GM18511 (cell line): ENCODE results near the gene UAP1.

Experiments
- ATAC-seq: cut with Tn5 transposase; IDR thresholded peaks from one replicate; pipeline ENCODE4 v1.9.1; 2021; ENCODE audit warnings: mild to moderate bottlenecking, moderate library complexity; ENCODE audit not compliant: unreplicated experiment

UAP1 gene

DNA sequence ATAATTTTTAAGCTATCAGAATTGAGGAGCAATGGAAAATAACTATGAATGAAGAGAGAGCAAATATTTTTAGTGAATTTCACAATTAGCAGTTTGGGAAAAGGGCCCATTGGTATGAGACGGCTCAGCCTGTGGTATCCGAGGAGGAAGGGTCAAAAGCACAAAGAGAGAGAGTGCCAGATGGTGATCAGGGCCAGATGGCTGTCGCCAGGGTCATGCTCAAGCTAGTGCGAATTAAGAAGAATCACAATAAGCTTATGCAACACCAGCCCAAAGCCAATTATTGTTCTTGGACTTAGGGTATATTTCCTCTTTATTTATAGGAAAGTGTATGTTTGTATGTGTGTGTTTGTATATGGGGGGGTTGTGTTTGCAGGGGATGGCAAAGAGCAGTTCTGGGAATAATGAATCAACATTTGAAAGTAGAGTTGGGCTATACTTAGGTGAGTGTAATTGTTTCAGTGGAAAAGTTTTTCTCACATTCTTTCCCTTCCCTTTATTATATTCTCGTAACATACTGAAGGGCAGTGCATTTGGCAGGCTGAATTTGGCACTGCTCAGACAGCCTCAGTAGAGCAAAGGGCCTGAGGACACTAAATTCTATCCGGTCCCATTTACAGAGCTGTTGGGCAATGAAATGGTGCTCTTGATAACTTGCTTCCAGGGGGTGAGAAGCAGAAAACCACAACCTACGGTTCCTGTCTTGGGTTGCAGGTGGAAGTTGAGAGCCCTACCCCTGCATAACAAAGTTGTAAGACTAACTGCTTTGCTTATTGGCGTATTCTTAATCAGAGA lies 51.3 kb downstream of the UAP1 start:
- ATAC-seq: no peak

DNA sequence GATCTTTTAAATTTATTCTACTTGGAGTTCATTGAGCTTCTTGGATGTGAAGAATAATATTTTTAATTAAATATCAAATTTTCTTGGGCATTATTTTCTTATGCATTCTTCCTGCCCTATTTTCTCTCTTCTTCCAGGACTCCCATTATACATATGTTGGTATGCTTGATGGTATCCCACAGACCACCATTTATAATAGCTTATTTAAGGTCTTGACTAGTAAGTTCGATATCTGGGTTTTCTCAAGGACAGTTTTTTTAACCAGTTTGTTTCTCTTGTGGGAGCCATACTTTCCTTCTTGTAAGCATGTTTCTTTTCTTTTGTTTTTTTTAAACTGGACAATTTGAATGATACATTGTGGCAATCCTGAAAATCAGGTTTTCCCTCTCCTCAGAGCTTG lies 55.3 kb downstream of the UAP1 start:
- no peak for ATAC-seq

DNA sequence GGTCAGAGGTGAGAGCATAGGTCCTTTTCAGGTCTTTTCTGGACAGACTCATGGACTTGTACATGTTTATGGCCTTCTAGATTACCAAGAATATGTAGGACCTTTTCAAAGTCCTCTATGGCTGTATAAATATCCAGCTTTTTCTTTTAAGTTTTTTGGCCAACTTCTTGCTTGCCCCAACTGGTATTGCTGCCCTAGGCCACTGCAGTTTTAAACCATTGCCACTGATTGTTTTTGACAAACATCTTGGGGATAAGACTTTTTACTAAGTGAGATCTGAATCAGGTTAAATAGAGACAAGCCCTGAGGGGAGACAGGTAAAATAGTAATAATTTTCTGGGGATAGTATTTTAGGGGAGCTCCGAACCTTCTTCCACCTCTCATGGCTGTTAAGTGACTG lies 56.0 kb downstream of the UAP1 start:
- ATAC-seq: no peak

DNA sequence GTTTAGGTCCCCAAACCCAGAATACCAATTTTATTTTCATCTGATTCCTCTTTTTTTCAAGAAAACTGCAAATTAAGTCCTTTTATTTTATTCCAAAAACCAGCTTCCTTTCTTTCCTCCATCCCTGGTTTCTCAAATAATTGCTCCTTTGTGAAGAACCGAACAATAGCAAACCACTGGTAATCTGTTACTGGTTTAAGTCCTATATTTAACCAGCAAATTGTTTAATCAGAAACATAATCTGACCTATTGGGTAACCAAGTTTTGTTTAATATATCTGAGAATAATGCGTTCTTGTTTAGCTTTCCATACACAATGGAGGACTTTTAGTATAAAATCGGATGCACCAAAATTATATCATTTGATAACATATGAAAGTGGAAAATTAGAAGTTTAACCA lies 57.6 kb downstream of the UAP1 start:
- ATAC-seq: no peak

DNA sequence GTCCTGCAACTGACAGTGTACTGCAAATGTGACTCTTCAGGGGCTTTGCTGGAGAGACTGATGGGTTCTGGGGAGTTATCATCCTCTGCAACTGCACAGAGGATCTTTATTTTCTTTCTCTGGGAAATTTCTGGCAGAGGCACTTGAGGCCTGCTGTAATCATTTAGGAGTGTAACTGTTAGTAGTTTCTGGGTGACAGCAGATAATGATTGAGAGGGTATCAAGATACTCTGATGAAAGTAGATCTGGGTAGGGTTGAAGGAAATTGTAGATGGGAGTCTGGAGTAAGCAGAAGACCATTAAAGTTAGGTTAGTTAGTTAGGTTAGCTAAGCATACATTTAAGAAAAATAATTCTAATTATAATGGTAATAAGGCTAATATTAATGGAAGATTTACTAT lies 59.7 kb downstream of the UAP1 start:
- ATAC-seq: no peak

DNA sequence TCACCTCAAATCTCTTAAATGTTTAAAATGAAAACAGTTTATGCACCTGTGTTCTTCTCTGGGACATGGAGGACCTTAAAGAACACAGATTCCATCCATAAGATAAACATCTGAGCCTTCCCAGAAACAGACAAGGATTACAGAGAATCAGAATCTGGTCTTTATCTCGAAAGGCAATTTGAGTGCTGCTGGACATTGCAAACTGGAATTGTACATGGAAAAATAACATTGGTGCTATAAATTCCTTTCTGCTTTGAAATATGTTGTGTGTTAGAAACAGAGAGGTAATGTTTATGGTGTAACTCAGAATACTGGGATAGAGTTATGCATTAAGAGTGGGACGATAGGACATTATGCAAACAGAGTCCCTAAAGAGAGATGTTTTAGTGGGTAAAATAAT lies 64.2 kb downstream of the UAP1 start:
- no peak for ATAC-seq

DNA sequence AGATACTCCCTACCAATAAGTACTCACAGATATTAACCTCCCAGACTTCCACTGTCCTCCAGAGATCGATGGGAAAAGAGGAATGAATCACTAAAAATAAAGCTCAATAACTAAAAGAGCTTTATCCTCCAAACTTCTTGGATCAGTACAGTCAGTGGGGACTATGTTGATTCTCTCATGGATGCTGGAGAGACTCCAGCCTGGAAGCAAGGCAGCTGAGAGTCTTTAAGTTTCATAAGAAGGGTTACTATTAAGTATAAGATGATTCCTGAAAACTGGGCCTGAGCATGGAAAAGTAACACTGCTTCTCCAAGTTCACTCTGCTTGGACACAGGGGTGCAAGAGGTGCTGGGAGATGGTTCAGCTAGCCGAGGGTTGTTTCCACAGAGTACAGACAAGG lies 64.6 kb downstream of the UAP1 start:
- ATAC-seq: no peak

DNA sequence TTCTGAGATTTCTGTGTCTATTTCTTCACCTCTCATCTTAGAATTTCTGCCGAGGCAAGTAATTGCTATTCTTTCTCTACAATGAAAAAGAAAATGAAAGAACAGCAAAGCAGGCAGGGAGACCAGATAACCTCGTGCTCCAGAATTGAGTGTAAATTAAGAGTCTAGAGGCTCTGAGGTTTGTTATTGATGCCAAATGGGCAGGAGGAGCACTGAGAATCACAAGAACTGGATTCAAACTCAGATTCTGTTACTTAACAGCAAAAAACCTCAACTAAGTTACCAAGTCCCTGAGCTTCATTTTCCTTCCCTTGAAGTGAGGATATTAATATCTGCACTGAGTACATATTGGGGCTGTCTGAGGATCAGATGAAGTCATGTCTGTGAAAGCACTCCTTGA lies 65.2 kb downstream of the UAP1 start:
- no peak for ATAC-seq

DNA sequence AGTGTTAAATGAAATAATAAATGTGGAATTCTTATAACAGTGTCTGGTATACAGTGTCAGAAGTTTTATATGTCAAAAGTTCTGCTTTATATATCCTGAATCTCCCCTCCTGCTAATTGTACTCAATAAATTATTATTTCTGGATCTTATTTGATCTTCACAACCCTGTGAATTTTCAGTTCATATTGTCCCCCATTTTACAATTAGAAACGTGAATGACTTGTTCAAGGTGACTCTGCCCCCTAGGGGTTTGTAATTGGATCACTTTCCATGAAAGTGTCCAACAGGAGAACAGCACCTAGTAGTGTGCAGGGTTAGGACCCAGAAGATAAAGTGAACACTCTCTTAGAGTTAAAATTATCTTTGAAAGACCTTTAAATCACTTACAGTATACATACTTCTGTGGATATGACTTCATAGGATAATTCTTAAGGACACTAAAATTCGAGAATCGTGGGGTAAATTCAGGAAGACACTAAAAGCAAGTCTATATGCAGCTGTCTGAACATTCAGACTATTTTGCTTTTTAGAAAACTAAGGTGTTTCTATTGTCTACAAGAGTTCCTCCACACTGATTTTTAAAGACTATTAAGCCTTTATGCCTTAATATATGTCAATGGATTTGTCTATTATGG lies 66.3 kb downstream of the UAP1 start:
- no peak for ATAC-seq

DNA sequence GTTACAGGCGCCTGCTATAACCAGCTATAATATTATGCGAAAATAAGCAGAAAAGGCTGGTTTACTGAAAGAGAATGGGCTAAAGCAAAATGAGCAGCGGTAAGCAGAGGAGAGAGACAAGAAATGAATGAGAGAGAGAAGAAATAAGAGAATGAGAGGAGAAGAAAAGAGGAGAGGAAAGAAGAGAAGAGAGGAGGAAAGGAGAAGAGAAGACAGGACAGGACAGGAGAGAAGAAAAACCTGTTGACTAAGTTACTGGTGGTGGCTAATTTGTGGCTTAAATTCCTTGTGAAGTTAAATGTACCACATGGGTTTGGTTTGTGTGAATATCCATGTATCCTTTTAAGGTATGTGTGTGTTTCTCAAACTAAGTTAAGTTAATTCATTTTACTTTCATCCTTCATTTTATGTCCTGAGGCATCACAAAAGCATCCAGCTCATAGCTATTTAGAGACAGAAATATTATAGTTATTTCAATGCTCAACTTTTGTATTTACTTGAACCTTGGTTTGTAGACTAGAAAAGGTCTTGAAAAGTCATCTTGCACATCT lies 67.6 kb downstream of the UAP1 start:
- no peak for ATAC-seq

DNA sequence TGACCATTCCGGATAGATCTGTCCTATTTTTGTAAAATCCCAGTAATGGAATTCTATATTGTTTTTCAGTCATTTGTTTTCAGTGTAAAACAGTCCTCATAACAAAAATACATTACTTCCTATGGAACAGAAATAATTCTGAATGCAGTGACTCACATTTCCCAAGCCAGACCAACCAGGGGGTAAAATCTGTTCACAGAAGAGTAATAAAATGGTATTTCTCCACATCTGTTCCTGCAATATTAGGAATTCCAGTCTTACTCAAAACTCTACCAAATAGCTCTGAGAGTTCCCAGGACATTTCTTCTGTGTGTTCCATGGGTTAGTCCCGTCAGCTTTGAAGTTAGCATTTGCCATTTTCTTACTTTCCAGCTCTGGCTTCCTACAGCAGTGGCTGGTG lies 68.1 kb downstream of the UAP1 start:
- ATAC-seq: no peak

DNA sequence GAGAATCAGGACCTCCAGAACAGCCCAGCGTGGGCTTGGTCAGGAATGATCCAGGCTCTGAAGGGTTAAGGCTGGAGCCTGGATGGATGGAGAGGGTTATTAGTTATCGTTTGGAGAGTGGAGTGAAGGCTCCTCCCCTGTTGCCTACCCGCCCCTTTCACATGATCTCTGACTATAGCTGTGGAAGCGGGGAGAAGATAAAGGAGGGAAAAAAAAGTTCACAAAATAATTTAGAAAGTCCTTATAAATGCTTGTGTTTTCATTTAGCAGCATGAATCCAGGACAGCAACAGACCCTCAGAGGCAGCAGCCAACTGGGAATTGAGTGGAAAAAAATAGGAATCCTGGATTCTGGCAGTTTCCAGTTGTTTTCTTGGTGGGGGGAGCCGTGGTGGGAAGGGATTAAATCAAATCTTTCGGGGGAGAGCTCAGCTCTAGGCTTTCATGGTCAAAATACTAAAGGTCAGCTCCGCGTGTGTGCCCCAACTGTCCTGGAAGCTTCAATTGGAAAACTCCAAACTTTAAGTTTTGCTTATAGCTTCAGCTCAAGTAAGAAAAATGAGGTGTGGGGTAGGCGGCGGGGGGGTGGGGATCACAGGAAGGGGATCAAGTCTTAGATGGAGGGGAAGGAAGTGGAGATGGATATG lies 70.1 kb downstream of the UAP1 start:
- ATAC-seq: no peak

DNA sequence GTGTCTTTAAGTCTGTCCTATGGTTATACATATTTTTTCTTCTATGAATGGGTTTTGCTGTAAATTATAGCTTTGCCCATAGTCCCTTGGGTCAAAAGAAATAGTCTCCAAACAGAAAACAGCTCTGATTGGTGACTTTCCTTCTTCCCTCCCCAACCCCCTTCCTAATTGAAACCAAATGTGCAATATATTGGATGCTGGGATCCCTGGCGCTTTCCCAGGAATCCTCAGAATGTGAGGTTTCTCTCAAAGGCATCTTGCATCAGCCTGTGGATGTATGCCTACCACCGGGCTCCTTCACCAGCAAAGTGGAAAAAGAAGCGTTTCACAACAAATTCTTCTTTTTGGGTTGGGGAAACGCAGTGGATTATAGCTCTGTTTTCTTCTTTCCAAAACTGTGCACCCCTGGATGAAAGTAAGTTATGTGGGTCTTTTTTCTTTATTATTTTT lies 70.7 kb downstream of the UAP1 start, which contains the start of gene DDR2:
TSS of gene DDR2 (plus strand) at position 248 of the 450 bp plus-strand sequence. CDS start 86,600 bp downstream, outside the sequence.
- ATAC-seq: no peak

DNA sequence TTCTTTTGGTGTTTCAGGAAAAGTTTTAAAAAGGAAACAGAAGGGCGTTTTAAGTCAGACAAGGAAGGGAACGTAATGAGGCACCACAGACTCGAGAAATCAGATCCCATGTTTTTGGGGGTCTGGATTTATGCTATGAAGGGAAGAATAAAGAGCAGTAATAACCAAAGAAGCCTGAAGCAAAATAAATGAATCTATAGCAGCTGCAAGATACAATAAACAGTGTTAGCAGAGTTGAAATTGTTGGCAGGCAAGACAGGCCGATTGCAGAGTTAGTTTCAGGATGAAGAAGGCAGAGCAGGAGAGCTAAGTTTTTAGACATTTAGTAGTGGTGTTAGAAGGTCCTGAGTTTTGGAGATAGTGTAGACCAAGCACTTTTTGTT lies 71.2 kb downstream of the UAP1 start:
- no peak for ATAC-seq

DNA sequence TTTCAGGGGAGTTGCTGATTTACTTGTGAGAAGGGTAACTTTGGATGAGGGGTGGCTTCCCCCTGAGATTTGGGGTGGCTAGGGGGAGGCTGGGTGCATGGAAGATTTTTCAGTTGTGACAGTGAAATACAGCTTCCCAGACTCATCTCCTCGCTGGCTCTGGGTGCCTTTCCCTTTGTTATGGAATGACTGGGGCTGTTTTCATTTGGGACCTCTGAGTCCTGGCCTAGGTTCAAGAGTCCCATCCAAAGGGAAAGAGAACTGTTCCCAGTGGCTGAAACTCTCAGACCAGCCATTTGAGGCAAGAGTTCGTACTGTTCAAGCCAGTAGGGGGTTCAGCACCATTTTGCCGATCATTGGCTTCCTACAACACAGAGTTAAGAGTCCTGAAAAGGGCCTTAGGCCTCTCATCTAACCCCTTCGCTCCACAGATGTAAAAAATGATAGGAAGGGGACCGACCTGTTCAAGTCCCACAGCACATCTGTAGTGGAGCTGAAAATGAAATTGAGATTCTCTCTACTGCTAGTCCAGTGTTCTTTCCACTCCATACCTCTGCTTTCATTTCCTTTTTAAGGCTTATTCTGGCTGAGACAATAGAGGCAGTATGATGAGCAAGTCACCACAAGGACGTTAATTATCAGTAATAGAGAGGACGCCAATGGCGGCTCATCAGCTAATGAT lies 71.7 kb downstream of the UAP1 start:
- ATAC-seq: peak; percentile 67

DNA sequence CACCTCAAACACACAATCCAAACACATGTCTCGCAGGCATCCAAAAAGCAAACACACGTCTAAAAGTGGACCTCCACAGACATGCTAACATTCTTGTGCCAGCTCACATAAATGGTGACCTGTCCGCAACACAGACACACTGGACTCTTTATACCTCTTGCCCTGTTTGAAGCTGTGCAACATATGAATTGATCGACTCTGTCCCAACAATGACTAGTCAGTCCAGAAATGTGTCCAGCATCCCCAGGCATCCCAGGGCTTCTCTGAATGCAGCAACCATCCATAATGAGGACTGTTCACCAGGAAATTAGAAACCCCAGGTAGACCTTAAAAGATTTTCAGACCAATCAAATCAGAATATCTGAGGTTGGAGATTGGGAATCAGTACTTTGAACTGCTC lies 73.9 kb downstream of the UAP1 start:
- ATAC-seq: no peak

DNA sequence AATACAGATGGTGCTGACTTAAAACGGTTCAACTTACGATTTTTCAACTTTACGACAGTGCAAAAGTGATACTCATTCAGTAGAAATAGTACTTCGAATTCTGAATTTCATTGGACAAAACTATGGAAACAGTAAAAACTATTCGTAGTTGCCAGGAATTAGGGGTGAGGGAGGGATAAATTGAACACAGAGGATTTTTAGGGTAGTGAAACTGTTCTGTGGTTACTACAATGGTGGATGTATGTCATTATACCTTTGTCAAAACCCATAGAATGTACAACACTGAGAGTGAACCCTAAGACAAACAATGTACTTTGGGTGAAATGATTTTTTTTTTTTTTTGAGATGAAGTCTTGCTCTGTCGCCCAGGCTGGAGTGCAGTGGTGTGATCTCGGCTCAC lies 78.2 kb downstream of the UAP1 start:
- ATAC-seq: peak; percentile 71

DNA sequence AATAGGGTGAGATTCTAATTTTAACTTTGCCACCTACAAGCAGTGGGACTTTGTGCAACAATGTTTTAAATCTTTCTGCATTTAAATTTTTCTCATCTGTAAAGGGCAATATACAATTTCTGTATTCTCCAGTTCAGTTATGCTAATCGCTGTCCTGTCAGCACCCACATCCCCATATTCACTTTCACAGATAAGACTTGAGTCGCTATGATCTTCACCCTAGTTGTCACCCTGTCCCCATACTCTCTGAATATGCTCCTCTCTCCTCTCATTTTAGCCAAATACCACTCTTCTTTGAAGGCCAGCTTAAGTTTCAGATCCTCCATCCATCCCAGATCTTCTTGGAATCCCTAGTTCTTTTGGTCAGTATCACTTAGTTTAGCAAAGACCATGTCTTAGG lies 79.6 kb downstream of the UAP1 start:
- ATAC-seq: no peak

DNA sequence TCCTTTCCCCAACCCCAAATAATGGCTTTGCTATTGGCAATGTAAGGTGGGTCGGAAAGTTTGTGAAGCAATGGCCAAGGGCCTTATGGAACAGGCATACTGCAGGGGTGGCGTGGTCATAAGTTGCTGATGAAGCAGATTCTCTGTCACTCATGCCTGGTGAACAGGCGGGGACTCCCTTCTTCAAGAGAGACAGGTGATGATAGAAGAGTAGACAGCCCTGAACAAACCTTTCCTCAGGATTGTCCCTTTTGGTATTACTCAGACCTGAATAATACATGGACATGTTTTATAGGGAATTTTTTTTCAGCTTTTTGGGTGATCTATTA lies 83.4 kb downstream of the UAP1 start:
- no peak for ATAC-seq

DNA sequence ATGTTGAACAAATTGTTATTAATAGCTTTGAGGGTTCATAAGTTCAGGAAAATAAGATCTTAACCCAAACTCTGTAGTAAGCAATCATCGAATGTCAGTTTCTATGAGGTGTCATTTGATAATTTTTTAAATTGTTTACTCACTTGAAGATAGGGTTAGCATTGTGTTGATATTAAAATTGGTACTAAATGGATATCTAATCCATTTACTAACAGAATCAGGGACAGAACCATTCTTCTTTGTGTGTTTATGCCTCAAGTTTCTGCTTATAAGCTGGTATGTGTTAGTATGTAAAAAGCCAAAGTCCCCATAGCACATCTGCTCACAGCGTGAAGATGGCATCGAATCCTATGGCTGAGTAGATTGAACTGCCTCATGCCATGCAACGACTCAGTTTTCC lies 84.1 kb downstream of the UAP1 start:
- no peak for ATAC-seq

DNA sequence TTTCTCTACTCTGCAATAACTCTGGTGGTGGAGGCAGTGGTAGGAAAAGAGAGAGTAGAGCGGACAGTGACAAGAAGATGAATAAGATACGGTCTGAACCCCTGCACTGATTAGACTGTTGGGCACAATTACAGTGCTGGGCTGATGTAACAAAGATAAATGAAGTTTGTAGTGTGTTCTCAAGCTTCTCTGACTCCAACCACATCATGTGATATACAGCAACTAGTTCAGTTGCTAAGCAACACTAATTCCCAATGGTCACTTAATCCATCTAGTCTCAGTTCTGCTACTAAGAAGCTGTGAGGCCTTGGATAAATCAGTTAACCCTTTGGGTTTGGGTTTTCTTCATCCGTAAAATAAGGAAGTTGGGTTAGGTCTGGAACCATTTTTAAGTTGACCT lies 88.1 kb downstream of the UAP1 start:
- ATAC-seq: no peak
